OCI-LY7 (cell line): ENCODE measurements around the gene AGAP3.
"Not testable (repeated sequence)": the region's sequence is repeated elsewhere in the genome, so short reads cannot be mapped to it uniquely, and the experiment has no call there.

ENCODE experiments used
- CTCF ChIP-seq: fragments of 200-600 bp; sonication (generic); conservative IDR thresholded peaks from 2 replicates; pipeline ENCODE4 v1.5.1; 2014; ENCODE audit warnings: mild to moderate bottlenecking, antibody characterized with exemption, low read length, moderate library complexity, mixed read lengths
- EZH2phosphoT487 ChIP-seq: fragments of 200-600 bp; sonication (generic); IDR thresholded peaks from 2 replicates; pipeline ENCODE4 v1.6.1; 2018; ENCODE audit warnings: low read depth, borderline replicate concordance, mild to moderate bottlenecking, mixed run types, antibody characterized with exemption, low read length, moderate library complexity, mixed read lengths

GRCh38 chr7:151043449-151043848 lies 42.8 kb upstream of the AGAP3 start:
- not testable (repeated sequence) for TF ChIP-seq CTCF, EZH2phosphoT487
